ENCODE results near the gene ASCC3.

- TF ChIP-seq POLR2A (IDR thresholded peaks at IDR 0.05) (no peak), CTCF (IDR thresholded peaks at IDR 0.05) (no peak)
Measured at GRCh38 chr6:100599088-100599770, 281.9 kb downstream of the ASCC3 start.

Measured in adrenal gland (tissue), 5 donors.